Astrocyte of the spinal cord (primary cell): Measurements from ENCODE around the gene B4GALT6.

ENCODE experiments used
- DNase-seq: peaks from one replicate; pipeline ENCODE4 v3.0.0; 2011; ENCODE audit warnings: low read depth, low spot score
- H3K4me3 ChIP-seq: 2 replicates; pipeline ENCODE4 v1.5.1; 2011; ENCODE audit warnings: low read depth, mild to moderate bottlenecking, low read length, moderate library complexity
- in situ Hi-C: cut with HindIII; loops from 2 replicates; pipeline ENCODE4 v1.10.0; 2017; ENCODE audit warnings: low sequenced_read_pairs
- TF ChIP-seq, protein P1 (sequence below): IDR thresholded peaks from 2 replicates; pipeline ENCODE4 v1.5.1; 2012; ENCODE audit warnings: low read depth, mild to moderate bottlenecking, low read length, inconsistent platforms

Gene B4GALT6

DNA sequence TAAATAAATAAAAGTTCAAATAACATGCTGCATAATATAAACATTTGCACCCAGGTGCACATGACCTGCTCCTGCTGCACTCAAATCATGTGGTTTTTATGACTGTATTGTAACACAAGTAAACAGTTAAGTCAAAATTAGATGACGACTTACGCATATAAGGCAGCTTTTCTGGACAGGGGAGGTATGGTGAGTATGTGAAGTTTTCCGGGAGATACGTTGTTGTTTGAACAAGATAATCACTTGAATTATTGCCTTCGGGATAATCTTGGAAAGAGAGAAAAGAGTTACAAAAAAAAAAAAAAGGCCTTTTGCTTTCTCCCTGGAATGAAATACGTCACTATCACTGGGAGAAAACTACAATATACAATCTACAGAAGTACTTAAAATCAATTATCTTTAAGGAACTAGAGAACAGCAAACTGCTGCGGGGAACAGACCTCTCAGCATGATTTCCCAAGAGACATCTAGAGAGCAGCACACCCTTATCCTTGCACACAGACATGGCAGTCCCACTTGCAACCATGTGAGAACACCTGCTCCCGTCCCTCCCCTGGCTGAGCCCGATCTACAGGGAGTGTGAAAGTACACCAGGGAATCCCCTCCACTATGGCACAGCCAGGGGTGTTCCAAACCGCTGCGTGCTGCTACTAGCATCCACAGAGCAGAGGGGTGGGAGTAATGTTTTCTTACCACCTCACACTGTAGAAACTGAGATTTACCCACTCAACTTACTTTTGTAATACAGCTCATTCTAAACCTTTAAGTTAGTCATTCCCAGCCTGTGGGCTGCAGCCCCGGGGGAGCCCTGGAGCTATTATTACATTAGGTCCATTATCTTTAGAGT is 26.3 kb downstream of the B4GALT6 start:
- in situ Hi-C loops, result no loop called here
- no peak overlapping the region for H3K4me3 ChIP-seq
- DNase-seq, result peak; percentile 19
- TF ChIP-seq, protein P1, sequence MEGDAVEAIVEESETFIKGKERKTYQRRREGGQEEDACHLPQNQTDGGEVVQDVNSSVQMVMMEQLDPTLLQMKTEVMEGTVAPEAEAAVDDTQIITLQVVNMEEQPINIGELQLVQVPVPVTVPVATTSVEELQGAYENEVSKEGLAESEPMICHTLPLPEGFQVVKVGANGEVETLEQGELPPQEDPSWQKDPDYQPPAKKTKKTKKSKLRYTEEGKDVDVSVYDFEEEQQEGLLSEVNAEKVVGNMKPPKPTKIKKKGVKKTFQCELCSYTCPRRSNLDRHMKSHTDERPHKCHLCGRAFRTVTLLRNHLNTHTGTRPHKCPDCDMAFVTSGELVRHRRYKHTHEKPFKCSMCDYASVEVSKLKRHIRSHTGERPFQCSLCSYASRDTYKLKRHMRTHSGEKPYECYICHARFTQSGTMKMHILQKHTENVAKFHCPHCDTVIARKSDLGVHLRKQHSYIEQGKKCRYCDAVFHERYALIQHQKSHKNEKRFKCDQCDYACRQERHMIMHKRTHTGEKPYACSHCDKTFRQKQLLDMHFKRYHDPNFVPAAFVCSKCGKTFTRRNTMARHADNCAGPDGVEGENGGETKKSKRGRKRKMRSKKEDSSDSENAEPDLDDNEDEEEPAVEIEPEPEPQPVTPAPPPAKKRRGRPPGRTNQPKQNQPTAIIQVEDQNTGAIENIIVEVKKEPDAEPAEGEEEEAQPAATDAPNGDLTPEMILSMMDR, result no peak

DNA sequence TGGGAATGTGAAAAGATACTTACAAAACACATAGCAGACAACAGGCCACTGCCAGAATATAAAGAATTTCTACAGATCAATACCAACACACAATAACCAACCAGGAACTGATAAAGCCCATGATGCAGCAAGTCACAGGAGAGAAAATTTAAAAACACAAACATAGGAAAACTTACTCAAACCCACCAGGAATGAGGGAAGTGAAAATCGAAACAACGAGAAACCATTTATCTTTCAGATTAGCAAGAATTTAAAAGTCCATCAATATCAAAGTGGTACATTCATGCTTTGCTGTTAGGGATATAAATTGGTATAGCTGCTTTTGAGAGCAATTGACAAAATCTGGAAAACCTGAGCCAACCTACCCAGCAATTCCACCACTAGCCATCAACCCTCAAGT is 27.6 kb downstream of the B4GALT6 start:
- H3K4me3 ChIP-seq, result no peak overlapping the region
- no peak for DNase-seq
- TF ChIP-seq, protein P1, result no peak
- in situ Hi-C loops, result no loop called here

DNA sequence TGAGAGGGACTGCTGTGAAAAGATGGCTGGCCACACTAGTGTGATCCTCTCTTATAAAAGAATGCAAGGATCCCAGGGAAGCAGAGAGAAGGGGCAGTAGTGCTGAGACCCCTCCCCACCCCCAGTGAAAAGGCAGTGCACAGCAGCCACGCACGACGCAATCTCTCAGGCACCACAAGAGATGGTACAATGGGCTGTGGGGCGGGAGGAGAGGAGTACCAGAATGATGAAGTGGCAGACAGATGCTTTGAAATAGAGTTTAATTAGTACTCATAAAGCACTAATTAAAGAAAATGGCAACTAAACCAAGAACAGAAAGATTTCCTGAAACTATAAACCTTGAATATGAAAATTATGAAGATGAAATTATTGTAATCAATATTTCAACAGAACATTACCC is 29.0 kb downstream of the B4GALT6 start:
- no peak overlapping the region for H3K4me3 ChIP-seq
- TF ChIP-seq, protein P1, result no peak
- DNase-seq, result no peak
- in situ Hi-C loops, result no loop called here

DNA sequence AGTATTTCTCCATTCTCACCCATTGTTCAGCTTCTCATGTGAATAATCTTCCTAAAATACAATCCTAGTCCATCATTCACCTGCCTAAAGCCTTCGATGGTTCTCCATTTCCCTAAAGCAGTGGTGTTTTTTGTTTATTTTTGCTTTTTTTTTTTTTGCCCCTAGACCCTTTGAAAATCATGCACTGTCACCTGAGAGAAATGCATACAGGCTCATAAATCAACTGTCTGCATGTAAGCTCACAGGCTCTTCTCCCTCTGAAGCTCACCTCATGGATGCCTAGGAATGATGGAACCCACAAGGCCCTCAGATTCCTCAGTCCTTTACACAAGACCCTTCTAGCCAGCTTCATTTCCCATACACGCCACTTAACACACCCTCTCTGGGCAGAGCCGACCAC is 31.5 kb downstream of the B4GALT6 start:
- TF ChIP-seq, protein P1, result no peak
- in situ Hi-C loops, result no loop called here
- DNase-seq, result no peak
- H3K4me3 ChIP-seq, result no peak overlapping the region

DNA sequence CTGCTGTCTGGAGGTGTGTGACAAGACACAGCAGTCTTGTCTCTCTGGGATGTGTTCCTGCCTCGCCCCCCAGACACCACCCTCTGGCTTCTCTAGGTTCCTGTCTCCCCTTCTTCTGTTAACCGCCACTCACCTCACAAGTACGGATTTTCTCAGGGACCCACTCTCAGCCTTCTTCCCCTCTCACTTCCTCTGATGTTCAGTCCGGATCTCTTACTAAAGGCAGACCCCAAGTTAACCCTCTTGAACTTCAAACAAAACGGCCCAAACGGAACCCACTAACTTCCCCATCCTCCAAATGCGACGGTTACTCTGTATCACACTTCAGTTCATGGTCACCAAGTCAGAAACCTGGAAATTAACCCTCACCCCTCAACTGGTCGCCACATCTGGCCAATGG is 32.0 kb downstream of the B4GALT6 start:
- TF ChIP-seq, protein P1, result no peak
- H3K4me3 ChIP-seq, result no peak overlapping the region
- no peak for DNase-seq
- in situ Hi-C loops, result no loop called here

DNA sequence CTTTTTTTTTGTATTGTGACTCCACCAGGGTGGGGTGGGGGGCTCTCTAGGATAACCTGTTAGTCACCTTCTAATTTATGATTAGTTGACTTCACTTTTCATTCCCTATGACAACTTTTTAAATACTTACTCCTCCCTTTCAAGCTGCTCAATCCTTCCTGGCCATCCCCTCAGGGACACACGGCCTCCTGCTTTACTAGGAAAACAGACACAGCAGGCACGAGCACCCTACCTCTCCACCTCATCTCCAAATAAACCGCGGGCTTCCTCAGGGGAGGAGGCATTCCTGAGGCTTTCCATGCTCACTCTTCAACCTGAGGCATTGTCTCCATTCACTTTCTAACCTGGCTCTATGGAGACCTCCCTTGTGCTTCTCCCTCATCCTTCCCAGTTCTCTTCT is 33.0 kb downstream of the B4GALT6 start:
- no peak for DNase-seq
- in situ Hi-C loops, result no loop called here
- TF ChIP-seq, protein P1, result no peak
- no peak overlapping the region for H3K4me3 ChIP-seq
